Fibroblast of mammary gland (primary cell): Measurements from ENCODE around the gene NINJ2.

ENCODE experiments used
- DNase-seq: peaks from one replicate; pipeline ENCODE4 v3.0.0-alpha.2; 2010; ENCODE audit warnings: low read depth
- H3K4me3 ChIP-seq: 2 replicates; pipeline ENCODE4 v1.5.1; 2011; ENCODE audit warnings: low read depth, mild to moderate bottlenecking, low read length, moderate library complexity; ENCODE audit not compliant: control insufficient read depth
- TF ChIP-seq, protein P1 (sequence below): conservative IDR thresholded peaks from 2 replicates; pipeline ENCODE4 v1.5.1; 2011; ENCODE audit warnings: low read depth, low read length, inconsistent platforms; ENCODE audit not compliant: control insufficient read depth, insufficient read depth

NINJ2 gene

DNA sequence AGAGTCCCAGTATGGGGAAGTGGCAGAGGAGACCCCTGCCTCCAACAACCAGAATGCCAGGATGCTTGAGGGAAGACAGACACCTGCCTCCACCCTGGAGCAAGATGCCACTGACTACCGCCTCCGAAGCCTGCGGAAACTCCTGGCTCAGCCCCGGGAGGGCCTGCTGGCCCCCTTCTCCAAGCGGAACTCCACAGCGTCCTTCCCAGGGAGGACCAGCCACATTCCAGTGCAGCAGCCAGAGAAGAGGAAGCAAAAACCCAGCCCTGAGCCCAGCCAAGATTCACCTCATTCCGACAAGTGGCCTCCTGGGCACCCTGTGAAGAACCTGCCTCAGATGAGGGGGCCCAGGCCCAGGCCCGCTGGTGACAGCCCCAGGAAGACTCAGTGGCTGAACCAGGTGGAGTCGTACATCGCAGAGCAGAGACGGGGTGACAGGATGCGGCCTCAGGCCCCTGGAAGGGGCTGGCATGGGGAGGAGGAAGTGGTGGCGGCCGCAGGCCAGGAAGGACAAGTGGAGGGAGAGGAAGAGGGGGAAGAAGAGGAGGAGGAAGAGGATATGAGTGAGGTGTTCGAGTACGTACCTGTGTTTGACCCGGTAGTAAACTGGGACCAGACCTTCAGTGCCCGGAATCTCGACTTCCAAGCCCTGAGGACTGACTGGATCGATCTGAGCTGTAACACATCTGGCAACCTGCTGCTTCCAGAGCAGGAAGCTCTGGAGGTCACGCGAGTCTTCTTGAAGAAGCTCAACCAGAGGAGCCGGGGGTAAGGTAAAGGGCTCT is 109.8 kb downstream of the NINJ2 start:
- DNase-seq, result no peak
- H3K4me3 ChIP-seq, result no peak overlapping the region
- TF ChIP-seq, protein P1, sequence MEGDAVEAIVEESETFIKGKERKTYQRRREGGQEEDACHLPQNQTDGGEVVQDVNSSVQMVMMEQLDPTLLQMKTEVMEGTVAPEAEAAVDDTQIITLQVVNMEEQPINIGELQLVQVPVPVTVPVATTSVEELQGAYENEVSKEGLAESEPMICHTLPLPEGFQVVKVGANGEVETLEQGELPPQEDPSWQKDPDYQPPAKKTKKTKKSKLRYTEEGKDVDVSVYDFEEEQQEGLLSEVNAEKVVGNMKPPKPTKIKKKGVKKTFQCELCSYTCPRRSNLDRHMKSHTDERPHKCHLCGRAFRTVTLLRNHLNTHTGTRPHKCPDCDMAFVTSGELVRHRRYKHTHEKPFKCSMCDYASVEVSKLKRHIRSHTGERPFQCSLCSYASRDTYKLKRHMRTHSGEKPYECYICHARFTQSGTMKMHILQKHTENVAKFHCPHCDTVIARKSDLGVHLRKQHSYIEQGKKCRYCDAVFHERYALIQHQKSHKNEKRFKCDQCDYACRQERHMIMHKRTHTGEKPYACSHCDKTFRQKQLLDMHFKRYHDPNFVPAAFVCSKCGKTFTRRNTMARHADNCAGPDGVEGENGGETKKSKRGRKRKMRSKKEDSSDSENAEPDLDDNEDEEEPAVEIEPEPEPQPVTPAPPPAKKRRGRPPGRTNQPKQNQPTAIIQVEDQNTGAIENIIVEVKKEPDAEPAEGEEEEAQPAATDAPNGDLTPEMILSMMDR, result no peak

DNA sequence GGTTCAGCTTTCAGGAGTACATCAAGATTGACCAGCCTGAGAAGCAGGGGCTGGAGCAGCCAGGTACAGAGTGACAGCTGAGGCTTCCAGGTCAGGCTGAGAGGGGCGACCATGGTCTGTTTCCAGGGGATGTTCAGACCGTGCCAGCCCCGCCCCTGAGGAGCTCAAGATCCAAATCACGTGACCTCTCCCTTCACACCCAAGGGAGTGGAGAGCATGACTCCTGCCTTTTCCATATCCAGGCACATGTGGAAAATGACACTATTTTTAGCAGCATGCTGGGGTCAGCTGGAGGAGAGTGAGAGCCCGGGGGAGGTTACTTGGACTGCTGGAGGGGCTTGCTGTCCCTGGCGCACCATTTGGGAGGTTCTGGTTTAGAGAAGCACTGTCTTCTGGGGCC is 110.8 kb downstream of the NINJ2 start:
- DNase-seq, result no peak
- H3K4me3 ChIP-seq, result no peak overlapping the region
- TF ChIP-seq, protein P1, result no peak

DNA sequence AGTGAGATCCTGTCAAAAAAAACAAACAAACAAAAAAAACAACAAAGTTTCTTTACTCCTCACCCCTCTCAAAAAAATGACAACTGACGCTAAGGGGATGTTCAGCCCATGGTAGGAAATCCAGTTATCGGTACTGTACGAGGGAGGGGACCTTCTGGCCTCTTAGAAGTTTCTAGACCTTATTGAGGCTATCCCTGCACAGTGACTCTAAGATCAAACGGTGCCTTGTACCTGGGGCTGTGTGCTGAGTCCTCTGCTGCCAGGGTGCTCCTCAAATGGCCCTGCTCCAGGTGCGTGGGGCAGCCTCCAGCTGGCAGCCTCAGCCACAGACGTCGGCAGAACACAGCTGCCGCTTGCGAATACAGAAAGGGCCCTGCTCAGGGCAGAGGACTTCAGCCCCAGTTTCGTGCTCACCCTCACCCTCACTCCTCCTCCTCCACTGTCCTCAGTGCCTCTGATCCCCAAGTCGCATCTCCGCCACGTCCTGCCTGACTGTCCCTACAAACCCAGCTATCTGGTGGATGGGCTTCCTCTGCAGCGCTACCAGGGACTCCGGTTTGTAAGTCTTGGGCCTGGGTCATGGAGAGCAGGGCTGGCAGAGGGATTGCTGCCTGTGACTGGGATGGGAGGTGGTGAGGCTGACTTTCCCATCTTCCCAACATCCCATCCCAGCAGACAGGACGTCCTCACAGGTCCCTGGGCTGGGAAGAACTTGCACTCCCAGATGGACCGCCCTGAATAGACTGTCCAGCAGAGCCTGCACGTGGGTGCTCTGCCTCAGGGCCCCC is 112.6 kb downstream of the NINJ2 start:
- DNase-seq, result no peak
- H3K4me3 ChIP-seq, result no peak overlapping the region
- TF ChIP-seq, protein P1, result no peak

DNA sequence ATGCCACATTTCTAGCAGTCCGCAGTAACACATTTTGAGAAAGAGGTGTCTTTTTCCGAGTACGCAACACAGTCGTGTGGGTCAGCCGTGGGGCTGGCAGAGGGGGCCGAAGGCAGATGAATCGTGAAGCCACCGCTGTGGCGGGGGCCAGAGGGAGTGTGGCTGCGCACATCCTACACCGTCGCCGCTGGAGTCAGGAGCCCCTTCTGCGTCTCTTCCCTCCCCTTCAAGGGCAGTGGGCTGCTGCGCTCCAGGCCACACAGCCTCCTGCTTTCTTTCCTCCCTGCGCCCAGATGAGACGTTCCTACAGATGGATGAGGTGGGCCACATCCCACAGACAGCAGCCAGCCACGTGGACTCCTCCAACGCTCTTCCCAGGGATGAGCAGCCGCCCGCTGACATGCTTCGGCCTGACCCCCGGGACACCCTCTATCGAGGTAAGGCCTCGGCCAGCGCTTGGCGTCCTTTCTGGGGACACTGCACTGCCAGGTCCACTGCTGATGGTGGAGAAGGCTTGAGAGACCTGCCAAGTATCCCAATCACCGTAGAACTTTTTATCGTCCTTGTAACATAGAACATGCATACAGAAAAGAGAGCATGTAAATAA is 113.7 kb downstream of the NINJ2 start:
- TF ChIP-seq, protein P1, result no peak
- DNase-seq, result no peak
- H3K4me3 ChIP-seq, result no peak overlapping the region

DNA sequence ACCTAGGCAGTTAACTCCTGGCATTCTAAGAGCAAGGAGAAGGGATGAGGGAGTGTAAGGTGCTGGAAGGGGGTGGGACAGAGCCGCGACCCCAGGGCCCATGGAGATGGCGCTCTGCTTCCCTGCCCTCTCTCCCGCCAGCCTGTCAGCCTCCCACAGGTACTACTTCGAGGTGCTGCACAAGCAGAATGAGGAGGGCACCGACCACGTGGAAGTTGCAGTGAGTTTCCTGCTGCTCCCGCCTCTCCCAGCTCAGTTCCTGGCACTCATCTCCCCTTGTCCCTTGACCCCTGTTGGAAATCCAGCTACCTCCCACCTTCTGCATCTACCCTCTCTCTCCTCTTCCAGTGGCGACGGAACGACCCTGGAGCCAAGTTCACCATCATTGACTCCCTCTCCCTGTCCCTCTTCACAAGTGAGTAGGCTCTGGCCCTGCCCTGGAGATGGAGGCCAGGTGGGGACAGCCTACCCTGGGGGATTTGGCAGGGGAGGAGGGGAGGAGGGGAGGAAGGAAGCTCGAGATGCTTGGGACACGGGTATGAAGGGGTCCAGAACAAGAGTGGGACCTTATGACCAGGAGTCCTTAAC is 115.3 kb downstream of the NINJ2 start:
- TF ChIP-seq, protein P1, result no peak
- no peak for DNase-seq
- no peak overlapping the region for H3K4me3 ChIP-seq
